ENCODE data around the gene GADD45GIP1.
"Not testable (repeated sequence)": the region's sequence is repeated elsewhere in the genome, so short reads cannot be mapped to it uniquely, and the experiment has no call there.

GADD45GIP1 gene

GRCh38 chr19:12965812-12966135, 8.8 kb upstream of the GADD45GIP1 start:
- FAIRE-seq (no peak), DNase-seq (ENCODE audit: extremely low spot score, insufficient read length, low read depth) (no peak)

- FAIRE-seq (peak; percentile 81), DNase-seq (ENCODE audit: extremely low spot score, insufficient read length, low read depth) (peak; percentile 75)
These were observed 8.2 kb upstream of the GADD45GIP1 start for GRCh38 chr19:12965017-12965811.

GRCh38 chr19:12959481-12959880, 2.5 kb upstream of the GADD45GIP1 start:
- DNase-seq (ENCODE audit: extremely low spot score, insufficient read length, low read depth) = no peak

GRCh38 chr19:12957389-12957952, 448 bp upstream of the GADD45GIP1 start:
- DNase-seq (ENCODE audit: extremely low spot score, insufficient read length, low read depth); FAIRE-seq: not testable (repeated sequence)

More at GRCh38 chr19:12959481-12959880, 2.5 kb upstream of the GADD45GIP1 start:
- no peak for FAIRE-seq

- no peak for DNase-seq (ENCODE audit: extremely low spot score, insufficient read length, low read depth)
- FAIRE-seq = no peak
These were observed 1.0 kb downstream of the GADD45GIP1 start for GRCh38 chr19:12955996-12956395.

GRCh38 chr19:12955575-12955974, 1.4 kb downstream of the GADD45GIP1 start:
- not testable (repeated sequence) for FAIRE-seq

GRCh38 chr19:12954612-12954962, 2.4 kb downstream of the GADD45GIP1 start:
- DNase-seq (ENCODE audit: extremely low spot score, insufficient read length, low read depth) = no peak
- FAIRE-seq = no peak

More at GRCh38 chr19:12955575-12955974, 1.4 kb downstream of the GADD45GIP1 start:
- DNase-seq (ENCODE audit: extremely low spot score, insufficient read length, low read depth) = not testable (repeated sequence)

GRCh38 chr19:12953799-12954611, 3.0 kb downstream of the GADD45GIP1 start:
- FAIRE-seq (no peak), DNase-seq (ENCODE audit: extremely low spot score, insufficient read length, low read depth) (no peak)

- DNase-seq (ENCODE audit: extremely low spot score, insufficient read length, low read depth) (no peak), FAIRE-seq (no peak)
These were observed 3.8 kb downstream of the GADD45GIP1 start for GRCh38 chr19:12953138-12953798.

- no peak for FAIRE-seq
- DNase-seq (ENCODE audit: extremely low spot score, insufficient read length, low read depth) = no peak
These were observed 4.4 kb downstream of the GADD45GIP1 start for GRCh38 chr19:12952488-12953137.

GRCh38 chr19:12952050-12952449, 5.0 kb downstream of the GADD45GIP1 start:
- not testable (repeated sequence) for FAIRE-seq; DNase-seq (ENCODE audit: extremely low spot score, insufficient read length, low read depth)

- FAIRE-seq = no peak
- DNase-seq (ENCODE audit: extremely low spot score, insufficient read length, low read depth) = no peak
These were observed 7.4 kb downstream of the GADD45GIP1 start for GRCh38 chr19:12949363-12950283.

- DNase-seq (ENCODE audit: extremely low spot score, insufficient read length, low read depth) = no peak
- no peak for FAIRE-seq
These were observed 8.2 kb downstream of the GADD45GIP1 start for GRCh38 chr19:12948612-12949362.

GRCh38 chr19:12947702-12948611, 9.1 kb downstream of the GADD45GIP1 start:
- no peak for DNase-seq (ENCODE audit: extremely low spot score, insufficient read length, low read depth)
- no peak for FAIRE-seq

- no peak for DNase-seq (ENCODE audit: extremely low spot score, insufficient read length, low read depth)
These were observed 10.1 kb downstream of the GADD45GIP1 start for GRCh38 chr19:12946731-12947496.

GRCh38 chr19:12946092-12946721, 10.8 kb downstream of the GADD45GIP1 start:
- no peak for DNase-seq (ENCODE audit: extremely low spot score, insufficient read length, low read depth)

More at GRCh38 chr19:12946731-12947496, 10.1 kb downstream of the GADD45GIP1 start:
- no peak for FAIRE-seq

More at GRCh38 chr19:12946092-12946721, 10.8 kb downstream of the GADD45GIP1 start:
- peak; percentile 35 for FAIRE-seq
